Measurements from ENCODE around the gene FLNB. TPM values are rescaled to one million over a fixed set of nuclear protein-coding genes. Genes with fewer than 3 reads are reported as not detected.

FLNB gene
- total RNA-seq, 1 experiment from 2014 or later = 47.2 TPM

DNA sequence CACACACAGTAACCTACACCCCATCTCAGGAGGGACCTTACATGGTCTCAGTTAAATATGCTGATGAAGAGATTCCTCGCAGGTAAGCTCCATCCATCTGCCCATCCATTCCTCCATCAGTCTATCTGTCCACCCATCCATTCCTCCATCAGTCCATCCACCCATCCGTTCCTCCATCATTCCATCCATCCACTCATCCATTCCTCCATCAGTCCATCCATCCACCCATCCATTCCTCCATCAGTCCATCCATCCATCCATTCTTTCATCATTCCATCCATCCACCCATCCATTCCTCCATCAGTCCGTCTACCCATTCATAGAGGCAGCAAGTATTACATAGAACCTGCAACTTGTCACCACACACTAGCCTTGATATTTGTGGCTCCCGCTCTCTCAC, 124.6 kb downstream of the FLNB start:
- DNase-seq (ENCODE audit: low spot score) = no peak

DNA sequence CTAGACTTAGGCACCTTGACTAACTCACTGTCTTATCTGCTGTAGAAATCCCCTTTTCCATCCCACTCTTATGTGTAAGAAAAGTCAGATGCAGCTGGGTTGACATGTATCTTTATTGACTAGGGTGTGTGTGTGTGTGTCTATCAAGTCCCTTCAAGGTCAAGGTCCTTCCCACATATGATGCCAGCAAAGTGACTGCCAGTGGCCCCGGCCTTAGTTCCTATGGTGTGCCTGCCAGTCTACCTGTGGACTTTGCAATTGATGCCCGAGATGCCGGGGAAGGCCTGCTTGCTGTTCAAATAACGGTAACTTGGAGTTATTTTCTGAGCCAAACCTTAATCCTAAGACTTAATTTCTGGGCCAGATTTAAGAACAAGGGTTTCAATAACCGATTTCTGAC, 126.2 kb downstream of the FLNB start:
- no peak for DNase-seq (ENCODE audit: low spot score)

DNA sequence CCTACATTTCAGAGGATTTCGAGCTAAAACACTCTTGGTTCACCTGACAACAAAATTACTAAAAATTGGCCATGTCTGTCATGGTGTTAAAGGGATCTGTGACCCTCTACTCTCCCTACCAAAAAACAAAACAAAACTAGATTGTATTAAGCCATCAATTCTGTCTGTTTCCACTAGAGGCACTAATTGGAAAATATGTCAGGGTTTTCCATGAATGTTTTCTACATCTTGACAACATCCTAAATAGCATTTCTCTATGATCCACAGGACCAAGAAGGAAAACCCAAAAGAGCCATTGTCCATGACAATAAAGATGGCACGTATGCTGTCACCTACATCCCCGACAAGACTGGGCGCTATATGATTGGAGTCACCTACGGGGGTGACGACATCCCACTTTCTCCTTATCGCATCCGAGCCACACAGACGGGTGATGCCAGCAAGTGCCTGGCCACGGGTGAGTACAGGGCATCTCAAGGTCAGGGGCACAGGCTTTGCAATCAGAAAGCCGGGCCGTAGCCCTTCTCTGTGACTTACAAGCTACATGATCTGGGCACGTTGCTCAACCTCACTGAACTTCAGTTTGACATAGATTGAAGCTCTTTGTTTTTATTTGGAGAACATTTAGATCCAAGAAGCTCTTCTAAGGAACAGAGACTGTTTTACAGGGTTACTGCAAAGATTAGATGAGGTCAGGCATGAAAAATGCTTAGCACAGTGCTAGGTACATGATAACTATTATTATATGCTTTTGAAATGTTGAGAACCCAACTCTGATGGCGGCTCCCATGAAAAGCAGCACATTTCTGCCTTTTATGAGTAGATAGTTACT, 127.7 kb downstream of the FLNB start:
- no peak for DNase-seq (ENCODE audit: low spot score)

GRCh38 chr3:58137306-58137705, 129.1 kb downstream of the FLNB start:
- DNase-seq (ENCODE audit: low spot score) = no peak

GRCh38 chr3:58141766-58142345, 133.6 kb downstream of the FLNB start:
- DNase-seq (ENCODE audit: low spot score) = no peak

- no peak for DNase-seq (ENCODE audit: low spot score)
These were observed 135.3 kb downstream of the FLNB start for GRCh38 chr3:58143417-58144055.

GRCh38 chr3:58144478-58145325, 136.5 kb downstream of the FLNB start:
- DNase-seq (ENCODE audit: low spot score) = no peak

DNA sequence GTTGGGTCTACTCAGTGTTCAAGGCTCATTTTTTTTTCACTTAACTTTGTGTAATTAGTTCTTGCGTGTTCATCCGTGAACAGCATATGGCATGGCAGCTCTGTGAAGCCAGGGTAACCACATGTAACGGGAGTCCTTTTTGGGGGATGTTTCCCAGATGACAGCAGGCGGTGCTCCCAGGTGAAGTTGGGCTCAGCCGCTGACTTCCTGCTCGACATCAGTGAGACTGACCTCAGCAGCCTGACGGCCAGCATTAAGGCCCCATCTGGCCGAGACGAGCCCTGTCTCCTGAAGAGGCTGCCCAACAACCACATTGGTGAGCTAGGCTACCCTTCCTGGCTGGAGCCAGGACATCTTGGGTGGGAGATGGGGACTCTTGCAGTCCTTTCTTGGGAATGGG, 139.8 kb downstream of the FLNB start:
- DNase-seq (ENCODE audit: low spot score) = no peak

GRCh38 chr3:58150130-58150809, 142.0 kb downstream of the FLNB start:
- DNase-seq (ENCODE audit: low spot score) = no peak

GRCh38 chr3:58150810-58151199, 142.6 kb downstream of the FLNB start:
- DNase-seq (ENCODE audit: low spot score) = no peak

GRCh38 chr3:58151637-58152036, 143.4 kb downstream of the FLNB start:
- DNase-seq (ENCODE audit: low spot score) = no peak

DNA sequence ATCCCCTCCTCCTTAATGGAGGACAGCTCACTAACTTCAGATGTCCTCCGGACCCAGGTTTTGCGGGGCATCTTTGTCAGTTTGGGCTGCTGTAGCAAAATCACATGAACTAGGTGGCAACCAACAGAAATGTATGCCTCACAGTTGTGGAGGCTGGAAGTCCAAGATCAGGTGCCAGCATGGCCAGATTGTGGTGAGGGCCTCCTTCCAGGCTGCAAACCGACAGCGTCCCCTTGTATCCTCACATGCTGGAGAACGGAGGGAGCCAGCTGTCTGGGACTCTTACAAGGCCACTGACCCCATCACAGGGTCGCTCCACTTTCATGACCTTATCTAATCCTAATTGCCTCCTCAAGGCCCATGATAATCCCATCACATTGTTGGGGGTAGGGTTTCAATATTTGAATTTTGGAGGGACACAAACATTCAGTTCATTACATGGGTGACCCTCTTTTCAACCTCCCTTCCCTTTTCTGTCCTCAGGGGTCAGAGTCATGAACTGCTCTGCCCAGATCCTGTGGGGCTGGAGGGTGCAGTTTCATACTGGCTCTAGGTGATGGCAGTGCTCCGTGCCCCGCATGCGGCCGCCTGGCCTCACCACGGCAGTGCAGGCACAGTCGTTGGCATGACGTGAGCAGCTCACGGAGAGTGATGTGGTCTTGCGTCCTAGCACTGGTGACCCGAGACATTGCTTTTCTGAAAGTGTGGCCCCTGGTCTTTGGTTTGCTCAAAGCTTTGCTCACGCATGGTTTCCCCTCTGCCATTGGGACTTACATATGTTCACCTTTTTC, 144.2 kb downstream of the FLNB start:
- DNase-seq (ENCODE audit: low spot score) = no peak

DNA sequence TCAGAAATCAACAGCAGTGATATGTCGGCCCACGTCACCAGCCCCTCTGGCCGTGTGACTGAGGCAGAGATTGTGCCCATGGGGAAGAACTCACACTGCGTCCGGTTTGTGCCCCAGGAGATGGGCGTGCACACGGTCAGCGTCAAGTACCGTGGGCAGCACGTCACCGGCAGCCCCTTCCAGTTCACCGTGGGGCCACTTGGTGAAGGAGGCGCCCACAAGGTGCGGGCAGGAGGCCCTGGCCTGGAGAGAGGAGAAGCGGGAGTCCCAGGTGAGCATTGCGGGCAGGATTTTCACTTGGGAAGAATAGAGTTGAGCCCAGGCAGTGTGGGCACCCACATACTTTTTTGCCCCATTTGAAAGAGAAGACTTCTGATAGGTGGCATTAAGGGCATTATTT, 145.1 kb downstream of the FLNB start:
- DNase-seq (ENCODE audit: low spot score) = no peak

DNA sequence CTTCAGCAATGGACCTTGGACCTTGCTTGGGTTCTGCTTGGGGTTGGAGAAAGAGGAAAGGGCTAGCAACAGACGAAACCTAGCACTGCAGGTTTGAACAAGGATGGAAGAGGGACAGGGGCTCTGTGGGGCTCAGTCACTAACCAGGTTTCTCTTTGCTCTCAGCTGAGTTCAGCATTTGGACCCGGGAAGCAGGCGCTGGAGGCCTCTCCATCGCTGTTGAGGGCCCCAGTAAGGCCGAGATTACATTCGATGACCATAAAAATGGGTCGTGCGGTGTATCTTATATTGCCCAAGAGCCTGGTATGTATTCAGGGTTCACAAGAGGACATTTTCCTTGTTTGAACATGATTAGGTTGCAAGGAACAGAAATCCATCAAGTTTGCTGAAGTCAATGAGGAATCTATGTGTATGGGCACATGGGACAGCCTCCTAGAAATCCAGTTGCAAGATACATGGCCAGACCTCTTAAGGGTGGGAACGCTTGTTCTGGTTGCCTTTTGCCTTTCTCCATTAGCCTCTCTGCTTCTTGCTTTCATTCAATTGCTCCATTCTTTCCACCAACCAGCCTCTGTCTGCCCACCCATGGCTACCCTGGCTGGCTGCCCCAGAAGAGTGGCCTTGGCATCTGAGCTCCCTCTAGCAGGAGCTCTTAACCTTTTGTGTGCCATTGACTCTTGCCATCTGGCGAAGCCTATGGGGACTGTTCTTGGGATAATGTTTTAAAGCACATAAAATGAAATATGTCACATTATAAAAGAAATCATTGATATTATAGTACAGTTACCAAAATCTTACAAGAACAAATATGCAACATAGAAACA, 146.6 kb downstream of the FLNB start:
- no peak for DNase-seq (ENCODE audit: low spot score)

DNA sequence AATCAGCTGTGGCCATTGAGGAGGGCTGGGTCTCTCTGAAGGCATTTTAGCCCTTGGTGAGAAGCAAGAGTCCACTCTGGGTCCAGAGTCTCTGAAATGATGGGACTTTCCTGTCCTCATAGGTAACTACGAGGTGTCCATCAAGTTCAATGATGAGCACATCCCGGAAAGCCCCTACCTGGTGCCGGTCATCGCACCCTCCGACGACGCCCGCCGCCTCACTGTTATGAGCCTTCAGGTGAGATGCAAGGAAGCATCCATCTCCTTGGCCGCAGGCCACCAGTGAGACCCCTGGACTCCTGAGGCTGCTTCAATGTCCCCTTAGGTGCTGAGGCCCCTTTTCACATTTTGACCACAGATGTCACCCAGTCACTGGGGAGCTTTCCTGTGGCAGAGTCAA, 147.6 kb downstream of the FLNB start:
- DNase-seq (ENCODE audit: low spot score) = no peak

- no peak for DNase-seq (ENCODE audit: low spot score)
These were observed 149.5 kb downstream of the FLNB start for GRCh38 chr3:58157700-58158099.

DNA sequence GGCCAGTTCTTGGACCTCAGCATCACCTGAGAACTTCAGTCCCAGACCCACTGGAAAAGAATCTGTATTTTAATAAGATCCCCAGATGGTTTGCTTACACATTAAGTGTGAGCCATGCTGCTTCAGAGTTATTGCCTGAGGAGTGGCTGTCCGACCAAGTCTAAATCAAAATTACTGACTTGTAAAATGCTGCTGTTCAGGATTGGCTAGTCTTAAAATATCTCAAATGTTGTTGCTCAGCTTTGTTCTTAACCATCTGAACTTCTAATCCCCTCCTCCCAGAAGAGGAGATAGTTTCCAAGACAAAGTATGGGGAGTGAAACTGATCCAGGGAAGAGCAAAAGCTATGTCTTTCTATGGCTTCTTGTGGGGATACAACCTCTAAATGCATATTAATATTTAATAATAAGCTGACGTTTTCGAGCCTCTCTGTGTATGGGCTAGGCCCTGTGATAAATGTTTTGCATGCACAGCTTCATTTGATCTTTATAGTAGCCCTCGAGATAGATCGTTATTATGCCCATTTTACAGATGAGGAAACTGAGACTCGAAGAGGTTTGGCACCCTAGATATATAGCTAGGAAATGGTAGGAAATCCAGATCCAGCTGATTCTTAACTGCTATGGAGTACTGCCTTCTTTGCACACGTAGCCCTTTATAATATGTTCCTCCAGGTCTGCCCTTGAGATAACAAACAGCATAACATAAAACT, 150.4 kb downstream of the FLNB start:
- DNase-seq (ENCODE audit: low spot score) = no peak

- no peak for DNase-seq (ENCODE audit: low spot score)
These were observed 152.2 kb downstream of the FLNB start for GRCh38 chr3:58160399-58160798.
